ENCODE measurements around the gene HTATIP2.
"Not testable (repeated sequence)": the region's sequence is repeated elsewhere in the genome, so short reads cannot be mapped to it uniquely, and the experiment has no call there.

Gene HTATIP2

DNA sequence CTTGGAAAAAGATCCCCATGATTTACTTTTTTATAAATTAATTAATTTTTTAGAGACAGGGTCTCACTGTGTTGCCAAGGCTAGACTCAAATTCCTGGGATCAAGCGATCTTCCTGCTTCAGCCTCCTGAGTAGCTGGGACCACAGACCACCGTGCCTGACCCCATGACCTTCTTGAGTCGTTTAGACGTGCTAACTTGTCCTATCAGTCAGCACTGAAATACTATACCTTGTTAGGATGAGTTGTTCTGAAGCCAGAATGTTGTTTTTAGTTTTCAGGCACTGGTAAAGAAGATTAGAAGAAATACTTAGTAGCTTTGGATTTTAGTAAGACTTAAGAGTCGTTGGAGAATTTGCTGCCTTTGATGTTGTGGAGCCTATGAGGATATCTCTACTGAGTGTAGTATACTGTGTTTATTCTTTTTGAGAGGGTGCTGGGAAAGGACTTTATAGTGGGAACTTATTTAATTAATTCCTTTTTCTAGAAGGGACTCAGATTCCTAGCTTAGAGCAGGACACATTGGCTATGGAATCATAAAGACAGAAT is 8.6 kb downstream of the HTATIP2 start:
- Histone ChIP-seq H3K4me3 (ENCODE audit: extremely low read depth, insufficient read depth, low read length, poor library complexity, severe bottlenecking) (no peak overlapping the region), H3K27ac (ENCODE audit: low read depth, low read length, severe bottlenecking) (no peak overlapping the region), H3K36me3 (ENCODE audit: control insufficient read depth, insufficient read depth, low read length) (no peaks in the 10 kb centered on the region), H3K9me3 (ENCODE audit: control insufficient read depth, low read length) (no peaks in the 10 kb centered on the region), H3K4me1 (ENCODE audit: control insufficient read depth, insufficient read depth, low read length, poor library complexity, severe bottlenecking) (peaks cover 9% of the 10 kb centered on the region)
- 80 to 100% methylated on average over 1 to 2 of the region's 5 CpGs for WGBS, 2 experiments (ENCODE audit: insufficient coverage in 2 of 2)

GRCh38 chr11:20373147-20373546 is 9.6 kb downstream of the HTATIP2 start:
- WGBS, 2 experiments (ENCODE audit: insufficient coverage in 2 of 2), result 98% methylated on average over 4 to 9 of the region's 13 CpGs
- H3K9me3 ChIP-seq (ENCODE audit: control insufficient read depth, low read length), result no peaks in the 10 kb centered on the region

DNA sequence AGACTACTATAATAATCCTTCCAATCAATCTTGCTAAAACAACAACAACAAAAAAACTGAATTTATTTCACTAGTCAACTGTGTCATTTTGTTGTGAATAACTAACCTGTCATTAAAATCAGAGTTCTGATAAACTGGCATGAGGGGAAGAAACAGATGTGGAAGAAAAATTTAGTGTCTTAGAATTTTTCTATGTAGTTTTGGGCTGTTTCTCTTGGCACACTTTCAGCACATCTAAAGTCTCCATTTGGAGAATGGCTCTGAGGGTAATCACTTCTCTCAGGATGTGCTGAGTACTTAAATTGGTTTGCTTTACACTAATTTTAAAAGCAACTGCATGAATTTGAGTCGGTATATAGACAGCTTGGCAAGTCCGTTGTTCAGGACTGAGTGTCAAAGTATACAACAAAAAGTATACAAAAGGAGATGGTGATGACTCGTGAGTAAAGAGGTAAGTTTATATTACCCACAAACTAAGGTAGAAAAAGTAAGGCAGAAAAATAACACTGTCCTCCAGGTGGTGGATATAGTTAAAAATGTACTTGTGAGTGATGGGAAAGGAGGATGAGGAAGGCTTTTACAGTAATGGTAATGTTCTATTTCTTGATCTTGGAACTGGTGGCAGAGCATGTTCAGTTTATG is 10.2 kb downstream of the HTATIP2 start:
- Histone ChIP-seq H3K36me3 (ENCODE audit: control insufficient read depth, insufficient read depth, low read length) (no peaks in the 10 kb centered on the region), H3K4me3 (ENCODE audit: extremely low read depth, insufficient read depth, low read length, poor library complexity, severe bottlenecking) (no peak overlapping the region), H3K4me1 (ENCODE audit: control insufficient read depth, insufficient read depth, low read length, poor library complexity, severe bottlenecking) (no peaks in the 10 kb centered on the region), H3K27ac (ENCODE audit: low read depth, low read length, severe bottlenecking) (no peak overlapping the region), H3K9me3 (ENCODE audit: control insufficient read depth, low read length) (no peaks in the 10 kb centered on the region)
- WGBS, 2 experiments (ENCODE audit: insufficient coverage in 2 of 2), result 95% methylated on average over 3 of the region's 3 CpGs; no CpG with 5 or more reads in 1 of the 2 experiments

More at GRCh38 chr11:20373147-20373546, 9.6 kb downstream of the HTATIP2 start:
- no peak overlapping the region for H3K27ac ChIP-seq (ENCODE audit: low read depth, low read length, severe bottlenecking)
- H3K4me1 ChIP-seq (ENCODE audit: control insufficient read depth, insufficient read depth, low read length, poor library complexity, severe bottlenecking), result peaks cover 4% of the 10 kb centered on the region
- H3K4me3 ChIP-seq (ENCODE audit: extremely low read depth, insufficient read depth, low read length, poor library complexity, severe bottlenecking), result no peak overlapping the region
- H3K36me3 ChIP-seq (ENCODE audit: control insufficient read depth, insufficient read depth, low read length), result no peaks in the 10 kb centered on the region

- Histone ChIP-seq H3K9me3 (ENCODE audit: control insufficient read depth, low read length) (no peaks in the 10 kb centered on the region), H3K4me1 (ENCODE audit: control insufficient read depth, insufficient read depth, low read length, poor library complexity, severe bottlenecking) (no peaks in the 10 kb centered on the region), H3K36me3 (ENCODE audit: control insufficient read depth, insufficient read depth, low read length) (no peaks in the 10 kb centered on the region), H3K27ac (ENCODE audit: low read depth, low read length, severe bottlenecking) (no peak overlapping the region), H3K4me3 (ENCODE audit: extremely low read depth, insufficient read depth, low read length, poor library complexity, severe bottlenecking) (no peak overlapping the region)
- 93 to 100% methylated on average over 3 of the region's 9 CpGs for WGBS, 2 experiments (ENCODE audit: insufficient coverage in 2 of 2)
Observed at GRCh38 chr11:20374741-20375300, 11.3 kb downstream of the HTATIP2 start.

DNA sequence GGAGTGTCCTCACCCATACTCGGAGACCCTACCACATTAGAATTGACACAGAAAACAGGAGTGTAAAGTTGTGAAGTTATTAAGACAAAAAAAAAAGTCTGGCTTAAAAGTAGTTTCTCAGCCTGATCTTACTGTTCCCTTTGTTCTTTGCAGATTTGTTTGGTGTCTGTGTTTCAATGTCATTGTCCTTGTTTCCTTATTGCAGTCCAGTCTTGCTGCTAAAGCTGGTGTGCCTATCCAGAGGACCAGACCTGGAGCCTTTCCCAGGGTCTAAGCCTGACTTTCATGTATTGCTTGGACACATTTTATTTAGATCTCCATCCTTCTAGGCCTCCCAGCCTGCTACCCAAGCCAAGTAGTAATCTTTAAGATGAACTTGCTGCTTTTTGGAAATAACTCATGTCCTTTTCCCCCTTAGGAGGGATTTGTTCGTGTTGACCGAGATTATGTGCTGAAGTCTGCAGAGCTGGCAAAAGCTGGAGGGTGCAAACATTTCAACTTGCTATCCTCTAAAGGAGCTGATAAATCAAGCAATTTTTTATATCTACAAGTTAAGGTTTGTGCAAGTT is 12.7 kb downstream of the HTATIP2 start:
- H3K27ac ChIP-seq (ENCODE audit: low read depth, low read length, severe bottlenecking), result no peak overlapping the region
- H3K4me3 ChIP-seq (ENCODE audit: extremely low read depth, insufficient read depth, low read length, poor library complexity, severe bottlenecking), result no peak overlapping the region
- H3K36me3 ChIP-seq (ENCODE audit: control insufficient read depth, insufficient read depth, low read length), result no peaks in the 10 kb centered on the region
- H3K4me1 ChIP-seq (ENCODE audit: control insufficient read depth, insufficient read depth, low read length, poor library complexity, severe bottlenecking), result no peaks in the 10 kb centered on the region
- H3K9me3 ChIP-seq (ENCODE audit: control insufficient read depth, low read length), result no peaks in the 10 kb centered on the region
- WGBS, 2 experiments (ENCODE audit: insufficient coverage in 2 of 2), result no CpG with 5 or more reads among the region's 3 CpGs

DNA sequence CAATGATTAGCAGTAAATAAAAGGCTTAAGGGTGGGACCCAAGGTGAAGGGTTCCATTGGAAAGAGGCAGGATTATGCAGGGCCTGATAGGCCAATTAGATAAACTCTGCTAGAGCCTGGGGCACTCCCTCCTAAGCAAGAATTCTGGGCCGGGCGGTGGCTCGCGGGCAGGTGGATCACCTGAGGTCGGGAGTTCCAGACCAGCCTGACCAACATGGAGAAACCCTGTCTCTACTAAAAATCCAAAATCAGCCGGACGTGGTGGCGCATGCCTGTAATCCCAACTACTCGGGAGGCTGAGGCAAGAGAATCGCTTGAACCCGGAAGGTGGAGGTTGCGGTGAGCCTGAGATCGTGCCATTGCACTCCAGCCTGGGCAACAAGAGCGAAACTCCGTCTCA is 22.5 kb downstream of the HTATIP2 start:
- not testable (repeated sequence) for H3K9me3 ChIP-seq (ENCODE audit: control insufficient read depth, low read length); H3K36me3 ChIP-seq (ENCODE audit: control insufficient read depth, insufficient read depth, low read length); H3K27ac ChIP-seq (ENCODE audit: low read depth, low read length, severe bottlenecking); H3K4me1 ChIP-seq (ENCODE audit: control insufficient read depth, insufficient read depth, low read length, poor library complexity, severe bottlenecking); H3K4me3 ChIP-seq (ENCODE audit: extremely low read depth, insufficient read depth, low read length, poor library complexity, severe bottlenecking)
- WGBS, 2 experiments (ENCODE audit: insufficient coverage in 2 of 2), result 87 to 88% methylated on average over 12 to 14 of the region's 15 CpGs

DNA sequence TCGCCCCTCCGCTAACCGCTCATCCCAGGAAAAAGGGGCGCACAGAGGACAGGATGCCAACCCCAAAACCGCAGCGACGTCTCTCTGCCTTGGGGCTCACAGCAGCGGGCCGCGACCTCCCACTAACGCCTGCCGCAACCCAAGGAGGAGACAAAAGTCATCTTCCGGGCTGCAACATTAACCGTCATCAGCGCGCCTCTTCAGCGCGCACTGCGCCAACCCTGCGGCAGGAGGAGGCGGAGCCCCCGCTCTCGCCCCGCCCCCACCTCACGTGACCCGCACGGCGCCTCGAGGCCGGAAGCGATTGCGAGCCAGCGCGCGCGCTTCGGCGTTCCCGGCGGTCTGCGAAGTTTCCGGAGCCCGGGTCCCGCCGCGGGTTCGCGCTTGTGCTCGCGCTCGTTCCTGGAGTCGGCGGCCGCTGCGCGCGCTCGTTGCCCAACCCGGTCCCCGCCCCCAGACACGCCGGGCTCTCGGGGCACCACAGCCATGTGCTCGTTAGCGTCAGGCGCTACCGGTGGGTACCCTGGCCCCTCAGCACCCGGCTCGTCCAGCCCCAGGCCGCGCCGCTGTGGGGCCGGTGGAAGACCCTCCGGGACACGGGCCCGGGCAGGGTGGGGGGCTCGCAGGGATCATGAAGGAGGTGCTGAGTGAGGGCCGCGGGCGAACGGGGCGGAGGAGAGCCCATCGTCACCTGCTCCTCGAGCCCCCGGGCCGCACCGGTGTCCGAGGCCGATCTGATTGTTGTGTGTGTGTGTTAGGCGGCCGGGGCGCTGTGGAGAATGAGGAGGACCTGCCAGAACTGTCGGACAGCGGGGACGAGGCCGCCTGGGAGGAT is 24.0 kb downstream of the HTATIP2 start, which contains the start of gene PRMT3:
Gene PRMT3 (plus strand): TSS at position 456 of the 835 bp plus-strand sequence. CDS start 31 bp downstream, at position 487.
- Histone ChIP-seq H3K4me1 (ENCODE audit: control insufficient read depth, insufficient read depth, low read length, poor library complexity, severe bottlenecking) (no peaks in the 10 kb centered on the region), H3K9me3 (ENCODE audit: control insufficient read depth, low read length) (no peaks in the 10 kb centered on the region), H3K27ac (ENCODE audit: low read depth, low read length, severe bottlenecking) (peak within 1 kb of the TSS; percentile 82), H3K4me3 (ENCODE audit: extremely low read depth, insufficient read depth, low read length, poor library complexity, severe bottlenecking) (peak within 1 kb of the TSS; percentile 70), H3K36me3 (ENCODE audit: control insufficient read depth, insufficient read depth, low read length) (peaks cover 10% of the 10 kb centered on the region)
- WGBS, 2 experiments (ENCODE audit: insufficient coverage in 2 of 2), result 0% methylated on average over 76 to 82 of the region's 96 CpGs

- H3K9me3 ChIP-seq (ENCODE audit: control insufficient read depth, low read length), result no peaks in the 10 kb centered on the region
- peaks cover 17% of the 10 kb centered on the region for H3K36me3 ChIP-seq (ENCODE audit: control insufficient read depth, insufficient read depth, low read length)
- 6 to 16% methylated on average over 15 to 18 of the region's 25 CpGs for WGBS, 2 experiments (ENCODE audit: insufficient coverage in 2 of 2)
Observed at GRCh38 chr11:20388096-20389055, 24.9 kb downstream of the HTATIP2 start.

DNA sequence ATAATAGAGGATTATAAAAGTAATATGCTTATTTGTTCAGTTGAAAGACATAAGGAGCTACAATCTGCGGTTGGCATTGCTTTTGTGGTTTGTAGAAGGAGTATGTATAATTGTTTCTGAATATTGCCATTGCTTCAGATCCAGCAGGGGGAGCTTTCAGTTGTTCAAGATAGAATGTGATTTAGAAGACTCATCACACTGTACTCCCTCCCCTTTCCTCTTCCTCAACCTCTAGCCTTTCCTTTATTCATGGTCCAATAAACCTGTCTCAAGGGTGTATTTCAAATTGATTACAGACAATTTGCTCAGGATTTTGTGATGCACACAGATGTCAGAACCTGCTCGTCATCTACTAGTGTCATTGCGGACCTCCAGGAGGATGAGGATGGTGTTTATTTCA is 33.8 kb downstream of the HTATIP2 start:
- Histone ChIP-seq H3K27ac (ENCODE audit: low read depth, low read length, severe bottlenecking) (no peak overlapping the region), H3K4me3 (ENCODE audit: extremely low read depth, insufficient read depth, low read length, poor library complexity, severe bottlenecking) (no peak overlapping the region), H3K36me3 (ENCODE audit: control insufficient read depth, insufficient read depth, low read length) (peaks cover 23% of the 10 kb centered on the region), H3K9me3 (ENCODE audit: control insufficient read depth, low read length) (no peaks in the 10 kb centered on the region), H3K4me1 (ENCODE audit: control insufficient read depth, insufficient read depth, low read length, poor library complexity, severe bottlenecking) (no peaks in the 10 kb centered on the region)
- 100% methylated on average over 1 to 3 of the region's 3 CpGs for WGBS, 2 experiments (ENCODE audit: insufficient coverage in 2 of 2)

More at GRCh38 chr11:20388096-20389055, 24.9 kb downstream of the HTATIP2 start:
- H3K4me1 ChIP-seq (ENCODE audit: control insufficient read depth, insufficient read depth, low read length, poor library complexity, severe bottlenecking), result no peaks in the 10 kb centered on the region
- peak overlapping the region; percentile 82 for H3K27ac ChIP-seq (ENCODE audit: low read depth, low read length, severe bottlenecking)
- H3K4me3 ChIP-seq (ENCODE audit: extremely low read depth, insufficient read depth, low read length, poor library complexity, severe bottlenecking), result peak overlapping the region; percentile 70

Measured in mesodermal cell (in vitro differentiated cells).